Psoas muscle (tissue), 8 donors: ENCODE data around the gene TPP2. TPM values are rescaled to one million over a fixed set of nuclear protein-coding genes. Genes with fewer than 3 reads are reported as not detected.

Source experiments
- ATAC-seq, 4 donors: fragments of 200-7000 bp; cut with Tn5 transposase; one replicate each; pipeline ENCODE4 v1.9.1; 2020; ENCODE audit warnings: moderate library complexity in 3 of 4, mild to moderate bottlenecking in 2 of 4
- DNase-seq, 2 donors: peaks; one replicate each; pipeline ENCODE4 v3.0.0-alpha.2; 2020
- H3K27ac ChIP-seq: fragments of 200-600 bp; one replicate; pipeline ENCODE4 v1.8.0; 2022
- H3K27me3 ChIP-seq, 3 donors: fragments of 200-600 bp in 1 of 3; one replicate each; pipeline versions ENCODE4 v1.6.1 to v1.8.0; 2013 to 2022; ENCODE audit warnings: low read length in 2 of 3, mild to moderate bottlenecking in 2 of 3, moderate library complexity in 1 of 3; ENCODE audit not compliant: insufficient read depth in 3 of 3
- H3K36me3 ChIP-seq, 2 donors: fragments of 200-600 bp in 1 of 2; one replicate each; pipeline versions ENCODE4 v1.6.1 to v1.8.0; 2013 to 2022; ENCODE audit warnings: low read depth in 1 of 2, mild to moderate bottlenecking in 1 of 2, moderate library complexity in 1 of 2; ENCODE audit not compliant: insufficient read depth in 1 of 2
- H3K4me1 ChIP-seq: fragments of 200-600 bp; one replicate; pipeline ENCODE4 v1.8.0; 2022
- H3K4me3 ChIP-seq: fragments of 200-600 bp; one replicate; pipeline ENCODE4 v1.8.0; 2022; ENCODE audit warnings: mild to moderate bottlenecking
- H3K9me3 ChIP-seq: fragments of 200-600 bp; one replicate; pipeline ENCODE4 v1.8.0; 2022
- WGBS, 3 donors: extraction: QIAGEN DNeasy Blood & Tissue Kit; methylation state at CpG; one replicate each; pipeline versions ENCODE4 v1.1.6 to v1.1.7; 2013; 5-methylcytosine and 5-hydroxymethylcytosine counted together
- intact Hi-C, 2 donors: fragments of 100-400 bp; cut with DNase I; formaldehyde crosslinking; loops; one replicate each; pipeline versions ENCODE4 v1.11.0 to v1.14.2; 2022
- polyA plus RNA-seq, 3 donors: library from polyadenylated mRNA; stranded (reverse); fragments of 200-250 nt; gene quantifications; one replicate each; pipeline ENCODE4 v1.2.3, GENCODE V29; 2013
- total RNA-seq, 4 donors: library from RNA; stranded (reverse); fragmentation: NEBNext Ultra II Directional in 2 of 4; extraction: Animal tissue kit (Norgen Biotek cat#: 25700) in 2 of 4; gene quantifications; one replicate each; pipeline versions ENCODE4 v1.2.1 to v1.2.4, GENCODE V29; 2021 to 2023
- TF ChIP-seq, protein P1 (sequence below): fragments of 200-600 bp; IDR thresholded peaks from one replicate; pipeline ENCODE4 v1.8.0; 2022; ENCODE audit warnings: antibody characterized with exemption
- donor health status: healthy with polysubstance abuse.
- donor health status: DM: no; HTN: no; CAD: no; lungs with moderate emphysema.
- donor health status: Bipolar disorder and iron deficiency.
- donor health status: healthy.
- donor health status: DM: yes; HTN: yes; CAD: no.
- donor health status: DM: no; HTN: no; CAD: no.
- donor health status: DM: no; HTN: no; CAD: no.
- donor health status: DM: yes; HTN: yes; CAD: no.

Gene TPP2
- total and polyA plus RNA-seq, 7 donors = 22.1 to 45.6 (median 40.3) TPM

DNA sequence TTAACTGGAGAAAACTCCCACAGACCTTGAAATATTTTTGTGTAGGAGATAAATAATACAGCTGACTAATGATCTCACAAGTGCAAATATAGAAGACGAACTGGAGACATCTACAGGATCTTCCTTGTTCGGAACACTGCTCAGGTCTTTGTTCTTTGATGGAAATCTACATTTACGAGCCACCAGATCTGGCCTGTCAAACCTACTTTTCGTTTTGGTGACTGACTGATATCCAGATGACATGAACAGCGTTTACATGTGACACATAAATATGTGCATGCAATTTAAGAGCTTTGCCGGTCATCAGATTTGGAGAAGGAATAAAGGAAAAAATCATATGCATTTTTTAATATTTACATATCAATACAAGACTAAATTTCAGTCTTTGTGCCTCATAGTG is 24.5 kb upstream of the TPP2 start:
- Histone ChIP-seq H3K4me3 (no peak overlapping the region), H3K27me3 (no peaks in the 10 kb centered on the region), H3K4me1 (no peaks in the 10 kb centered on the region), H3K36me3 (no peaks in the 10 kb centered on the region), H3K27ac (no peak overlapping the region), H3K9me3 (no peaks in the 10 kb centered on the region)
- TF ChIP-seq, protein P1, sequence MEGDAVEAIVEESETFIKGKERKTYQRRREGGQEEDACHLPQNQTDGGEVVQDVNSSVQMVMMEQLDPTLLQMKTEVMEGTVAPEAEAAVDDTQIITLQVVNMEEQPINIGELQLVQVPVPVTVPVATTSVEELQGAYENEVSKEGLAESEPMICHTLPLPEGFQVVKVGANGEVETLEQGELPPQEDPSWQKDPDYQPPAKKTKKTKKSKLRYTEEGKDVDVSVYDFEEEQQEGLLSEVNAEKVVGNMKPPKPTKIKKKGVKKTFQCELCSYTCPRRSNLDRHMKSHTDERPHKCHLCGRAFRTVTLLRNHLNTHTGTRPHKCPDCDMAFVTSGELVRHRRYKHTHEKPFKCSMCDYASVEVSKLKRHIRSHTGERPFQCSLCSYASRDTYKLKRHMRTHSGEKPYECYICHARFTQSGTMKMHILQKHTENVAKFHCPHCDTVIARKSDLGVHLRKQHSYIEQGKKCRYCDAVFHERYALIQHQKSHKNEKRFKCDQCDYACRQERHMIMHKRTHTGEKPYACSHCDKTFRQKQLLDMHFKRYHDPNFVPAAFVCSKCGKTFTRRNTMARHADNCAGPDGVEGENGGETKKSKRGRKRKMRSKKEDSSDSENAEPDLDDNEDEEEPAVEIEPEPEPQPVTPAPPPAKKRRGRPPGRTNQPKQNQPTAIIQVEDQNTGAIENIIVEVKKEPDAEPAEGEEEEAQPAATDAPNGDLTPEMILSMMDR = no peak
- ATAC-seq = no peak
- no peak for DNase-seq
- intact Hi-C loops = no loop called here
- WGBS, 3 donors = 57 to 74% (median 59%) methylated on average over 6 of the region's 6 CpGs

DNA sequence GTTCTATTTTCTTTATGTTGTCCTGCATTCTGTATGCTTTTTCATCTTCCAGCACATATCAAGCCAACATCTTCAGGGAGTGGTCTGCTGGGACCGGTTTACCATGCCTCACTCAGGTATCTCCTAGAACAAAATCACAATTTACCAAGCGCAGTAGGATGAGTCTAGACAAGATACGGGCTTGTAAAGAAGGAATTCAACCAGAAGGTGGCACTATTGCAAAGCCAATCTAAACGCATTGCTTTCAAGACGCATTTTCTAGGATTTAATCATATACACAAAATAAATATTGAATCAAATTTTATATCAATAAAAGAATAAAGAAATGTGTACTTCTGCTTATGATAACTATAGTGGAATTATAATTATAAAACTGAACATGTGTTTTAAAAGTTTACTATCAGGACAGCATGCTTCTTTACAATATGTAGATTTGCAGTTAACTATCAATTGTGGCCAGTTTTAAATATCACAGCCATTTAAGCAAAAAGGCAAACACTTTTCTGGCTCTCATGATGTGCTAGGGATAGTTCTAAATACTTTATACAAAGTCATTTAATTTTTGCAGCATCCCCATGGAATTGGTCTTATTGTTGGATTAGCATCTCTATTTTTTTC is 16.1 kb upstream of the TPP2 start:
- Histone ChIP-seq H3K27me3 (no peaks in the 10 kb centered on the region), H3K4me1 (peaks cover 4% of the 10 kb centered on the region), H3K27ac (no peak overlapping the region), H3K36me3 (no peaks in the 10 kb centered on the region), H3K4me3 (no peak overlapping the region), H3K9me3 (no peaks in the 10 kb centered on the region)
- TF ChIP-seq, protein P1 = peak; percentile 76
- no peak for DNase-seq
- 2% methylated on average over 5 of the region's 5 CpGs for WGBS, 3 donors
- intact Hi-C loops = loop anchor here (2.0 to 5.0 kb wide), 3 partner anchors 144 to 272 kb away; partner anchors contain the start of gene ERCC5 (in 1 of the 2)
- ATAC-seq = peak; percentile 62 to 90 (median 77)

DNA sequence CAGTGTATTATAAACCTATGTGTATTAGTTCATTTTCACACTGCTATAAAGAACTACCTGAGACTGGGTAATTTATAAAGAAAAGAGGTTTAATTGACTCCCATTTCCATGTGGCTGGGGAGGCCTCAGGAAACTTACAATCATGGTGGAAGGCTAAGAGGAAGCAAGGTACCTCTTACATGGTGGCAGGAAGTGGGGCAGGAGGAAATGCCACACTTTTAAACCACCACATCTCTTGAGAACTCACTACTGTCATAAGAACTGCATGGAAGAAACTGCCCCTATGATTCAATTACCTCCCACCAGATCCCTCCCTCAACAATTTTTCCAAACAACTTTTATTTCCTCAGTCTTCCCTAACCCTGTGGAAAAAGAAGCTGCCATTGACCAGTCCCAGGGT is 14.5 kb upstream of the TPP2 start:
- Histone ChIP-seq H3K27ac (no peak overlapping the region), H3K9me3 (no peaks in the 10 kb centered on the region), H3K36me3 (no peaks in the 10 kb centered on the region), H3K4me3 (no peak overlapping the region), H3K27me3 (no peaks in the 10 kb centered on the region), H3K4me1 (peaks cover 4% of the 10 kb centered on the region)
- TF ChIP-seq, protein P1 = no peak
- intact Hi-C loops = loop anchor here in 1 of 2 donors (5.0 kb wide), 1 partner anchor 270 kb away; no protein-coding TSS in a partner anchor
- ATAC-seq (no peak), DNase-seq (no peak)

DNA sequence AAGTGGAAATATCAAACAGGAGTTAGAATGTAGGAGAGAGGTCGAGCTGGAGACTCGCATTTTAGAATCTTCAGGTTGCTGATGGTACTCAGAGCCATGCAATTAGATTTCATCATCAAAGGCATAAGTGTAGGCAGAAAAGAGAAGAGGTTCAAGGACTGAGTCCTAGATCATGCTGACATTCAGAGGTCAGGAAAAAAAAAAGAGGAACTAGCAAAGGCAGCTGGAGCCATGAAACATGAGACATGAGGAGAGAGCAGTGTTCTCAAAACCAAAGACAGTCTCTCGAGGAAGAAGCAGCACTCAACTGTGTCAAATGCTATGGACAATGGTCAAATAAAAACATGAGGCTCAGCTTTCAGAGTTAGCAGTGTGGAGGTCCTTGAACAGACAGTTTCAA is 12.4 kb upstream of the TPP2 start:
- 29 to 50% (median 41%) methylated on average over 3 of the region's 3 CpGs for WGBS, 3 donors
- intact Hi-C loops = loop anchor here in 1 of 2 donors (5.0 kb wide), 1 partner anchor 268 kb away; no protein-coding TSS in a partner anchor
- peak in 3 of 4 donors; percentile 30 to 68 (median 32) for ATAC-seq

More for the DNA sequence above, 12.4 kb upstream of the TPP2 start:
- Histone ChIP-seq H3K9me3 (no peaks in the 10 kb centered on the region), H3K27ac (peak overlapping the region; percentile 20), H3K4me1 (peaks cover 4% of the 10 kb centered on the region), H3K27me3 (no peaks in the 10 kb centered on the region), H3K36me3 (no peaks in the 10 kb centered on the region), H3K4me3 (no peak overlapping the region)
- no peak for DNase-seq
- TF ChIP-seq, protein P1 = no peak
